Neural cell (in vitro differentiated cells): Measurements from ENCODE around the gene NR4A2. TPM values are rescaled to one million over a fixed set of nuclear protein-coding genes. Genes with fewer than 3 reads are reported as not detected.

Experiments
- H2AFZ ChIP-seq: fragments of 200-600, 300-800 bp; sonication (generic), shearing (Covaris generic); 2 replicates; pipeline ENCODE4 v1.6.0; 2014; ENCODE audit warnings: low read depth, mild to moderate bottlenecking, antibody characterized with exemption, low read length, moderate library complexity
- H3F3A ChIP-seq: fragments of 200-600 bp; shearing (Covaris generic); 2 replicates; pipeline ENCODE4 v1.6.1; 2016; ENCODE audit warnings: mild to moderate bottlenecking, moderate library complexity, mixed read lengths, antibody characterized with exemption, low read length; ENCODE audit not compliant: insufficient read depth, poor library complexity, severe bottlenecking
- H3K27ac ChIP-seq: fragments of 200-600, 300-800 bp; sonication (generic), shearing (Covaris generic); 2 replicates; pipeline ENCODE4 v1.5.1; 2014; ENCODE audit warnings: mild to moderate bottlenecking, low read length, moderate library complexity
- H3K27me3 ChIP-seq: fragments of 300-800, 200-600 bp; sonication (generic), shearing (Covaris generic); 2 replicates; pipeline ENCODE4 v1.6.0; 2014; ENCODE audit warnings: mild to moderate bottlenecking, low read depth, low read length, moderate library complexity; ENCODE audit not compliant: insufficient read depth
- H3K36me3 ChIP-seq: fragments of 300-800, 200-600 bp; sonication (generic), shearing (Covaris generic); 2 replicates; pipeline ENCODE4 v1.5.1; 2014; ENCODE audit warnings: mild to moderate bottlenecking, antibody characterized with exemption, low read length, moderate library complexity; ENCODE audit not compliant: insufficient read depth
- H3K4me2 ChIP-seq: fragments of 300-800, 200-600 bp; sonication (generic), shearing (Covaris generic); 2 replicates; pipeline ENCODE4 v1.6.0; 2014; ENCODE audit warnings: mild to moderate bottlenecking, low read length
- H3K4me3 ChIP-seq: fragments of 300-800, 200-600 bp; sonication (generic), shearing (Covaris generic); 2 replicates; pipeline ENCODE4 v1.5.1; 2014; ENCODE audit warnings: mild to moderate bottlenecking, low read length, moderate library complexity
- H3K79me2 ChIP-seq: fragments of 200-600 bp; shearing (Covaris generic); replicated peaks from 2 replicates; pipeline ENCODE4 v1.6.0; 2014; ENCODE audit warnings: mild to moderate bottlenecking, low read length, moderate library complexity; ENCODE audit not compliant: insufficient read depth
- H3K9ac ChIP-seq: fragments of 300-800, 200-600 bp; sonication (generic), shearing (Covaris generic); 2 replicates; pipeline ENCODE4 v1.6.1; 2016; ENCODE audit warnings: mild to moderate bottlenecking, low read length, mixed read lengths
- H3K9me2 ChIP-seq: fragments of 200-600 bp; shearing (Covaris generic); 2 replicates; pipeline ENCODE4 v1.6.1; 2016; ENCODE audit warnings: mild to moderate bottlenecking, low read length, mixed read lengths; ENCODE audit not compliant: insufficient read depth
- H3K9me3 ChIP-seq: fragments of 200-600, 300-800 bp; sonication (generic), shearing (Covaris generic); 2 replicates; pipeline ENCODE4 v1.6.1; 2016; ENCODE audit warnings: mild to moderate bottlenecking, mixed run types, low read length, moderate library complexity, mixed read lengths
- H4K20me1 ChIP-seq: fragments of 200-600 bp; shearing (Covaris generic); 2 replicates; pipeline ENCODE4 v1.6.1; 2016; ENCODE audit warnings: mild to moderate bottlenecking, mixed run types; ENCODE audit not compliant: insufficient read depth
- CTCF ChIP-seq: fragments of 450-650 bp; IDR thresholded peaks from 2 replicates; pipeline ENCODE4 v1.5.1; 2014; ENCODE audit warnings: antibody characterized with exemption, mild to moderate bottlenecking, moderate library complexity; ENCODE audit not compliant: poor library complexity, severe bottlenecking
- EP300 ChIP-seq: fragments of 450-650 bp; conservative IDR thresholded peaks from 2 replicates; pipeline ENCODE4 v1.6.1; 2014; ENCODE audit warnings: antibody characterized with exemption, mild to moderate bottlenecking, moderate library complexity; ENCODE audit not compliant: poor library complexity, severe bottlenecking
- EZH2 ChIP-seq: fragments of 200-600, 300-800 bp; shearing (Covaris generic), sonication (generic); IDR thresholded peaks from 2 replicates; pipeline ENCODE4 v1.6.1; 2014; ENCODE audit warnings: antibody characterized with exemption, low read length, borderline replicate concordance, mild to moderate bottlenecking; ENCODE audit not compliant: insufficient read depth, poor library complexity, severe bottlenecking
- MXI1 ChIP-seq: fragments of 450-650 bp; conservative IDR thresholded peaks from 2 replicates; pipeline ENCODE4 v1.6.1; 2014; ENCODE audit warnings: antibody characterized with exemption, mild to moderate bottlenecking; ENCODE audit not compliant: poor library complexity, severe bottlenecking
- POLR2AphosphoS5 ChIP-seq: IDR thresholded peaks from 2 replicates; pipeline ENCODE4 v1.6.1; 2012
- RAD21 ChIP-seq: fragments of 450-650 bp; conservative IDR thresholded peaks from 2 replicates; pipeline ENCODE4 v1.6.1; 2014; ENCODE audit warnings: antibody characterized with exemption, mild to moderate bottlenecking, moderate library complexity
- REST ChIP-seq: IDR thresholded peaks from 2 replicates; pipeline ENCODE4 v1.6.1; 2012; ENCODE audit warnings: borderline replicate concordance
- SMC3 ChIP-seq: fragments of 450-650 bp; conservative IDR thresholded peaks from 2 replicates; pipeline ENCODE4 v1.6.1; 2014; ENCODE audit warnings: antibody characterized with exemption, mild to moderate bottlenecking, moderate library complexity; ENCODE audit not compliant: poor library complexity
- TAF1 ChIP-seq: IDR thresholded peaks from 2 replicates; pipeline ENCODE4 v1.6.1; 2012; ENCODE audit warnings: low read depth
- polyA plus RNA-seq: library from polyadenylated mRNA; depleted of rRNA; stranded (reverse); fragments of >200 nt; gene quantifications from 2 replicates; pipeline ENCODE4 v1.2.3, GENCODE V29; 2014

NR4A2 gene
- polyA plus RNA-seq, 1 donor from 2014 or later = 0.48 TPM

DNA sequence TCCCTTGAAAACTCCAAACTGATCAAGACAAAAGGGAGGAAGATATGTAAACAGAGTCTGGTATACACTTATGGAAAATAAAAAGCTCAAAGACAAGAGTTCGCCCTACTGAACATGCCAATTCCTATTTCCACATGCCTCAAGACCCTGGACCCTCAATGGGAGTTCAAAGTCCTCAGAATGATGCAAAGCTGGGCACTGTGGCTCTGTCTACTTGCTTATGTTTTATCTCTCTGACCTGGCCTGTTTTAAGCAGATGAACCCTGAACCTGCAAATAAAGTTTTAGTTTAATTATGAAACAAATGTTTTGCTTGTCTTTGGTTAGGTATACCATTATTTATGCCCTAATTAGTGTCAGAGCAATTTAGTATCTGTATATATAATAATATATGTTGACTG lies 22.6 kb downstream of the NR4A2 start:
- no peak overlapping the region for H3K4me2 ChIP-seq
- TF ChIP-seq POLR2AphosphoS5 (no peak), CTCF (no peak)
- no peaks in the 10 kb centered on the region for H3K27me3 ChIP-seq
- no peaks in the 10 kb centered on the region for H4K20me1 ChIP-seq
- no peaks in the 10 kb centered on the region for H3K79me2 ChIP-seq
- no peak overlapping the region for H3K4me3 ChIP-seq
- no peaks in the 10 kb centered on the region for H3K36me3 ChIP-seq
- H3K9me3 ChIP-seq = no peaks in the 10 kb centered on the region
- no peak overlapping the region for H3K9ac ChIP-seq
- H3K27ac ChIP-seq = no peak overlapping the region
- H3F3A ChIP-seq = no peaks in the 10 kb centered on the region
- no peaks in the 10 kb centered on the region for H3K9me2 ChIP-seq
- H2AFZ ChIP-seq = no peak overlapping the region

GRCh38 chr2:156309167-156309566 lies 23.4 kb downstream of the NR4A2 start:
- Histone ChIP-seq H3K4me2 (no peak overlapping the region), H3K9me3 (no peaks in the 10 kb centered on the region), H3F3A (no peaks in the 10 kb centered on the region), H3K9ac (no peak overlapping the region), H3K9me2 (no peaks in the 10 kb centered on the region), H3K27ac (no peak overlapping the region), H2AFZ (no peak overlapping the region), H3K36me3 (no peaks in the 10 kb centered on the region), H3K27me3 (no peaks in the 10 kb centered on the region), H4K20me1 (no peaks in the 10 kb centered on the region), H3K4me3 (no peak overlapping the region), H3K79me2 (no peaks in the 10 kb centered on the region)
- TF ChIP-seq CTCF (no peak), TAF1 (no peak), POLR2AphosphoS5 (no peak), RAD21 (no peak), EZH2 (no peak), EP300 (no peak), SMC3 (no peak), MXI1 (no peak), REST (no peak)
